GM12878 (cell line): Measurements from ENCODE around the gene CD53. TPM values are rescaled to one million over a fixed set of nuclear protein-coding genes. Genes with fewer than 3 reads are reported as not detected.

ENCODE experiments used
- ATAC-seq: fragments of 200-7000 bp; cut with Tn5 transposase; 3 replicates; pipeline ENCODE4 v1.9.1; 2020; ENCODE audit warnings: mild to moderate bottlenecking, moderate library complexity
- BruUV-seq: library from RNA; stranded (reverse); fragments of 400-500 nt; replicated peaks from 2 replicates; lab custom pipeline; 2021; lab: Mats Ljungman, UMichigan
- CTCF ChIA-PET: fragments of 300-600 bp; sonication (Branson Sonifier 250); formaldehyde crosslinking; extraction: SDS; loops from one replicate; lab custom pipeline; 2021; ENCODE audit warnings: inconsistent platforms; lab: Yijun Ruan, JAX
- POLR2A ChIA-PET: fragments of 350-600 bp; formaldehyde crosslinking; extraction: SDS; loops from one replicate; lab custom pipeline; 2021; ENCODE audit warnings: inconsistent platforms; lab: Charles Lee
- RAD21 ChIA-PET: fragments of 300-600 bp; sonication (Branson Sonifier 250); formaldehyde crosslinking; loops from one replicate; lab custom pipeline; 2023; ENCODE audit warnings: antibody characterized with exemption; ENCODE audit not compliant: unreplicated experiment; lab: Charles Lee
- SMC1A ChIA-PET: fragments of 300-600 bp; sonication (Branson Sonifier 250); formaldehyde crosslinking; loops from one replicate; lab custom pipeline; 2023; ENCODE audit not compliant: unreplicated experiment, uncharacterized antibody; lab: Charles Lee
- DNase-seq: peaks from one replicate; pipeline ENCODE4 v3.0.0-alpha.2; 2011; ENCODE audit warnings: low read depth, low spot score
- FAIRE-seq: peaks from 3 replicates; lab custom pipeline; 2011; peaks lifted over from hg19 to GRCh38; lab: Jason Lieb, UNC
- H2AFZ ChIP-seq: 2 replicates; pipeline ENCODE4 v1.6.0; 2011; ENCODE audit warnings: low read depth, low read length, control low read depth; ENCODE audit not compliant: control insufficient read depth
- H3K27ac ChIP-seq: 2 replicates; pipeline ENCODE4 v1.5.1; 2011; ENCODE audit warnings: control low read depth; ENCODE audit not compliant: control insufficient read depth, insufficient read depth
- H3K27me3 ChIP-seq, 2 experiments: replicated peaks in 1 of 2; 2 replicates each; pipeline versions ENCODE4 v1.6.0 to v1.6.1; 2011; ENCODE audit warnings: low read length in 1 of 2; ENCODE audit not compliant: control insufficient read depth in 2 of 2, insufficient read depth in 2 of 2
- H3K36me3 ChIP-seq, 2 experiments: 2 replicates each; pipeline ENCODE4 v1.5.1; 2011; ENCODE audit warnings: low read length in 1 of 2; ENCODE audit not compliant: control insufficient read depth in 2 of 2, insufficient read depth in 2 of 2
- H3K4me1 ChIP-seq: 2 replicates; pipeline ENCODE4 v1.6.1; 2011; ENCODE audit warnings: mild to moderate bottlenecking, low read length, moderate library complexity, mixed read lengths; ENCODE audit not compliant: control insufficient read depth, insufficient read depth
- H3K4me2 ChIP-seq: 2 replicates; pipeline ENCODE4 v1.6.0; 2011; ENCODE audit warnings: control low read depth; ENCODE audit not compliant: control insufficient read depth, insufficient read depth
- H3K4me3 ChIP-seq: fragments of 200-600 bp; sonication (generic); 2 replicates; pipeline ENCODE4 v1.5.1; 2016
- H3K79me2 ChIP-seq: 2 replicates; pipeline ENCODE4 v1.6.0; 2011; ENCODE audit warnings: low read length; ENCODE audit not compliant: control insufficient read depth, insufficient read depth
- H3K9ac ChIP-seq: 2 replicates; pipeline ENCODE4 v1.8.0; 2011; ENCODE audit warnings: low read length, control low read depth, mixed read lengths; ENCODE audit not compliant: control insufficient read depth, insufficient read depth
- H3K9me3 ChIP-seq: replicated peaks from 3 replicates; pipeline ENCODE4 v1.5.1; 2011; ENCODE audit warnings: mild to moderate bottlenecking, low read length; ENCODE audit not compliant: control insufficient read depth, insufficient read depth
- H4K20me1 ChIP-seq: 2 replicates; pipeline ENCODE4 v1.6.0; 2011; ENCODE audit not compliant: control insufficient read depth, insufficient read depth
- ESRRA ChIP-seq: IDR thresholded peaks from 2 replicates; pipeline ENCODE4 v1.6.1; 2012; ENCODE audit warnings: mild to moderate bottlenecking, low read length, improper control_type of control experiment
- HDAC6 ChIP-seq: fragments of 200-600 bp; sonication (generic); IDR thresholded peaks from one replicate; pipeline ENCODE4 v1.8.0; 2017; ENCODE audit warnings: antibody characterized with exemption; ENCODE audit not compliant: unreplicated experiment
- IKZF2 ChIP-seq, 2 experiments: fragments of 450-650 bp; IDR thresholded peaks; 2 replicates each; pipeline ENCODE4 v1.6.1; 2017; ENCODE audit warnings: mild to moderate bottlenecking in 2 of 2, moderate library complexity in 2 of 2
- KDM1A ChIP-seq: fragments of 200-600 bp; sonication (generic); IDR thresholded peaks from 2 replicates; pipeline ENCODE4 v1.6.1; 2016; ENCODE audit warnings: borderline replicate concordance
- MTA3 ChIP-seq: IDR thresholded peaks from 2 replicates; pipeline ENCODE4 v1.6.1; 2012; ENCODE audit warnings: low read length, inconsistent platforms, borderline replicate concordance
- PML ChIP-seq: IDR thresholded peaks from 2 replicates; pipeline ENCODE4 v1.6.1; 2012; ENCODE audit warnings: low read length, inconsistent platforms
- POLR2A ChIP-seq: IDR thresholded peaks from 2 replicates; pipeline ENCODE4 v1.6.1; 2011; ENCODE audit warnings: low read depth, mild to moderate bottlenecking, low read length
- SUZ12 ChIP-seq: fragments of 200-600 bp; sonication (generic); IDR thresholded peaks from one replicate; pipeline ENCODE4 v1.6.1; 2018; ENCODE audit warnings: antibody characterized with exemption, mild to moderate bottlenecking; ENCODE audit not compliant: unreplicated experiment
- TCF3 ChIP-seq: IDR thresholded peaks from 2 replicates; pipeline ENCODE4 v1.6.1; 2012; ENCODE audit warnings: low read depth, mild to moderate bottlenecking, low read length, borderline replicate concordance; ENCODE audit not compliant: insufficient read depth
- WGBS: methylation state at CpG from one replicate; pipeline ENCODE4 v1.1.6; 2016; ENCODE audit warnings: low lambda C conversion rate; ENCODE audit not compliant: insufficient replicate concordance, insufficient coverage; ENCODE audit errors: missing lambda C conversion rate; 5-methylcytosine and 5-hydroxymethylcytosine counted together
- in situ Hi-C: fragments of 300-500 bp; cut with MboI; formaldehyde crosslinking; loops from 9 replicates; pipeline ENCODE4 v1.14.3; 2018; ENCODE audit warnings: mixed read lengths
- intact Hi-C: fragments of 100-400 bp; cut with micrococcal nuclease; formaldehyde crosslinking; loops from one replicate; pipeline ENCODE4 v1.14.2; 2022; ENCODE audit not compliant: unreplicated experiment
- polyA plus RNA-seq, 11 experiments: library from polyadenylated mRNA; depleted of rRNA in 4 of 11; unstranded in 6 of 11; stranded (reverse) in 5 of 11; fragments of >200 nt; fragmentation: Nextera tagmentation in 4 of 11; fragmentation: Illumina TruSeq in 1 of 11; extraction: Ambion mirVana in 4 of 11; extraction: Trizol in 1 of 11; gene quantifications; 1 replicate in 1 of 11; 2 replicates in 10 of 11; pipeline versions ENCODE4 v1.2.1 to v1.2.3, GENCODE V29; 2011 to 2016; ENCODE audit warnings: inconsistent platforms in 2 of 11, missing spikeins in 2 of 11, low read depth in 1 of 11
- total RNA-seq, 4 experiments: library from RNA; depleted of rRNA in 3 of 4; stranded (reverse); fragments of >200 nt in 3 of 4; fragmentation: Illumina TruSeq in 1 of 4; extraction: Trizol in 1 of 4; gene quantifications; 2 replicates each; pipeline versions ENCODE4 v1.2.1 to v1.2.3, GENCODE V29; 2013 to 2021
- TF ChIP-seq, protein P1 (sequence below): fragments of 450-650 bp; IDR thresholded peaks from 2 replicates; pipeline ENCODE4 v1.6.1; 2017; ENCODE audit warnings: mild to moderate bottlenecking, moderate library complexity
- TF ChIP-seq, protein P2 (sequence below): fragments of 450-650 bp; formaldehyde crosslinking; IDR thresholded peaks from 2 replicates; pipeline ENCODE4 v1.5.0; 2022; ENCODE audit warnings: mild to moderate bottlenecking, missing genetic modification characterization
- TF ChIP-seq, protein P3 (sequence below), 3 experiments: IDR thresholded peaks in 2 of 3; conservative IDR thresholded peaks in 1 of 3; 2 replicates each; pipeline ENCODE4 v1.5.1; 2011; ENCODE audit warnings: low read depth in 3 of 3, low read length in 3 of 3, mild to moderate bottlenecking in 3 of 3, control low read depth in 2 of 3, moderate library complexity in 2 of 3, inconsistent platforms in 1 of 3, mixed read lengths in 1 of 3; ENCODE audit not compliant: control insufficient read depth in 2 of 3, insufficient read depth in 1 of 3; ENCODE audit errors: extremely low read depth in 1 of 3

CD53 gene
- total and polyA plus RNA-seq, 10 of the 15 experiments (the other 5 are each of a cell fraction or from before 2014, with no cell fraction given), result 350 to 1,389 (median 538) TPM

DNA sequence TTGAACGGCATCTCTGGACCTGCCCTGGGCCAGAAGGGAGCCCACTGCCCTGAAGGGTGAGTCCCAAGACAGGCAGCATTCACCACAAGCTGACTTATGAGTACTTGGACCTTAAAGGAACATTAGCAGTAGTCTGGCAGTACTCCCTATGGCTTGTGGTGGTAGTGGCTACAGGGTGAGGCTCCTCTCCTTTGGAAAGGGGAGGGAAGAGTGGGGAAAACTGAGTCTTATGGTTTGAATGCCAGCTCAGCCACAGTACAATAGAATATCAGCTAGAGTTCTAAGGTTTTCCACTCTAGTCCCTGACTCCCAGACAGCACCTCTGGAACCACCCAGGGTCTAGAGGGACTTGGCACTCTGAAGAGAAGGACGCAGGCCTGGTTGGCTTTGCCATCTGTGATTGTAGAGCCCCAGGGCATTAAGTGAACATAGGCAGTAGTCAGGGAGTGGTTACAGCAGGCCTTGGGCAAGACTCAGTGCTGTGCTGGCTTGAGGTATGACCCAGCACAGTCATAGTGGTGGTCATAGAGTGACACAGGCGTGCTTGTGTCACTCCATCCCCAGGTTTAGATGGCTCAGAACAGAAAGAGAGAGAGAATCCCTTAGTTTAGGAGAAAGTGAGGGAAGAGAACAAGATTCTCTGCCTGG lies 31.0 kb downstream of the CD53 start:
- FAIRE-seq (no peak), DNase-seq (no peak), ATAC-seq (peak; percentile 39)
- BruUV-seq, result no TSS peak
- no peaks in the 10 kb centered on the region; the same call in 1 of the 2 replicates for H4K20me1 ChIP-seq
- H3K27ac ChIP-seq, result no peak overlapping the region
- H3K9me3 ChIP-seq, result no peaks in the 10 kb centered on the region
- intact Hi-C loops, result no loop called here
- H3K27me3 ChIP-seq, result no peaks in the 10 kb centered on the region
- 100% methylated on average over 3 of the region's 3 CpGs for WGBS
- H3K4me3 ChIP-seq, result no peak overlapping the region
- H3K4me1 ChIP-seq, result no peaks in the 10 kb centered on the region
- H3K79me2 ChIP-seq, result no peaks in the 10 kb centered on the region
- SMC1A ChIA-PET, result no interaction called here
- no peak overlapping the region for H3K4me2 ChIP-seq
- RAD21 ChIA-PET, result no interaction called here
- H3K36me3 ChIP-seq, result peaks cover 6% of the 10 kb centered on the region in 2 experiments
- H2AFZ ChIP-seq, result no peak overlapping the region
- POLR2A ChIA-PET, result interaction anchor here (1.7 kb wide), 1 partner anchor 15 kb away, joined by 5 read pairs; no protein-coding TSS in a partner anchor
- in situ Hi-C loops, result no loop called here
- CTCF ChIA-PET, result no interaction called here
- no peak overlapping the region for H3K9ac ChIP-seq
- TF ChIP-seq IKZF2 (IDR thresholded peaks at IDR 0.05), result no peak
- peak; percentile 64; the same call in 1 of the 2 replicates for TF ChIP-seq MTA3
- TF ChIP-seq HDAC6, result no peak
- TF ChIP-seq, protein P1, sequence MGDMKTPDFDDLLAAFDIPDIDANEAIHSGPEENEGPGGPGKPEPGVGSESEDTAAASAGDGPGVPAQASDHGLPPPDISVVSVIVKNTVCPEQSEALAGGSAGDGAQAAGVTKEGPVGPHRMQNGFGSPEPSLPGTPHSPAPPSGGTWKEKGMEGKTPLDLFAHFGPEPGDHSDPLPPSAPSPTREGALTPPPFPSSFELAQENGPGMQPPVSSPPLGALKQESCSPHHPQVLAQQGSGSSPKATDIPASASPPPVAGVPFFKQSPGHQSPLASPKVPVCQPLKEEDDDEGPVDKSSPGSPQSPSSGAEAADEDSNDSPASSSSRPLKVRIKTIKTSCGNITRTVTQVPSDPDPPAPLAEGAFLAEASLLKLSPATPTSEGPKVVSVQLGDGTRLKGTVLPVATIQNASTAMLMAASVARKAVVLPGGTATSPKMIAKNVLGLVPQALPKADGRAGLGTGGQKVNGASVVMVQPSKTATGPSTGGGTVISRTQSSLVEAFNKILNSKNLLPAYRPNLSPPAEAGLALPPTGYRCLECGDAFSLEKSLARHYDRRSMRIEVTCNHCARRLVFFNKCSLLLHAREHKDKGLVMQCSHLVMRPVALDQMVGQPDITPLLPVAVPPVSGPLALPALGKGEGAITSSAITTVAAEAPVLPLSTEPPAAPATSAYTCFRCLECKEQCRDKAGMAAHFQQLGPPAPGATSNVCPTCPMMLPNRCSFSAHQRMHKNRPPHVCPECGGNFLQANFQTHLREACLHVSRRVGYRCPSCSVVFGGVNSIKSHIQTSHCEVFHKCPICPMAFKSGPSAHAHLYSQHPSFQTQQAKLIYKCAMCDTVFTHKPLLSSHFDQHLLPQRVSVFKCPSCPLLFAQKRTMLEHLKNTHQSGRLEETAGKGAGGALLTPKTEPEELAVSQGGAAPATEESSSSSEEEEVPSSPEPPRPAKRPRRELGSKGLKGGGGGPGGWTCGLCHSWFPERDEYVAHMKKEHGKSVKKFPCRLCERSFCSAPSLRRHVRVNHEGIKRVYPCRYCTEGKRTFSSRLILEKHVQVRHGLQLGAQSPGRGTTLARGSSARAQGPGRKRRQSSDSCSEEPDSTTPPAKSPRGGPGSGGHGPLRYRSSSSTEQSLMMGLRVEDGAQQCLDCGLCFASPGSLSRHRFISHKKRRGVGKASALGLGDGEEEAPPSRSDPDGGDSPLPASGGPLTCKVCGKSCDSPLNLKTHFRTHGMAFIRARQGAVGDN, result no peak
- TF ChIP-seq, protein P2, sequence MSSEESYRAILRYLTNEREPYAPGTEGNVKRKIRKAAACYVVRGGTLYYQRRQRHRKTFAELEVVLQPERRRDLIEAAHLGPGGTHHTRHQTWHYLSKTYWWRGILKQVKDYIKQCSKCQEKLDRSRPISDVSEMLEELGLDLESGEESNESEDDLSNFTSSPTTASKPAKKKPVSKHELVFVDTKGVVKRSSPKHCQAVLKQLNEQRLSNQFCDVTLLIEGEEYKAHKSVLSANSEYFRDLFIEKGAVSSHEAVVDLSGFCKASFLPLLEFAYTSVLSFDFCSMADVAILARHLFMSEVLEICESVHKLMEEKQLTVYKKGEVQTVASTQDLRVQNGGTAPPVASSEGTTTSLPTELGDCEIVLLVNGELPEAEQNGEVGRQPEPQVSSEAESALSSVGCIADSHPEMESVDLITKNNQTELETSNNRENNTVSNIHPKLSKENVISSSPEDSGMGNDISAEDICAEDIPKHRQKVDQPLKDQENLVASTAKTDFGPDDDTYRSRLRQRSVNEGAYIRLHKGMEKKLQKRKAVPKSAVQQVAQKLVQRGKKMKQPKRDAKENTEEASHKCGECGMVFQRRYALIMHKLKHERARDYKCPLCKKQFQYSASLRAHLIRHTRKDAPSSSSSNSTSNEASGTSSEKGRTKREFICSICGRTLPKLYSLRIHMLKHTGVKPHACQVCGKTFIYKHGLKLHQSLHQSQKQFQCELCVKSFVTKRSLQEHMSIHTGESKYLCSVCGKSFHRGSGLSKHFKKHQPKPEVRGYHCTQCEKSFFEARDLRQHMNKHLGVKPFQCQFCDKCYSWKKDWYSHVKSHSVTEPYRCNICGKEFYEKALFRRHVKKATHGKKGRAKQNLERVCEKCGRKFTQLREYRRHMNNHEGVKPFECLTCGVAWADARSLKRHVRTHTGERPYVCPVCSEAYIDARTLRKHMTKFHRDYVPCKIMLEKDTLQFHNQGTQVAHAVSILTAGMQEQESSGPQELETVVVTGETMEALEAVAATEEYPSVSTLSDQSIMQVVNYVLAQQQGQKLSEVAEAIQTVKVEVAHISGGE (CRISPR knock-in tag), result no peak
- TF ChIP-seq PML, result peak; percentile 52; the same call in 1 of the 2 replicates
- peak; percentile 71 for TF ChIP-seq POLR2A
- no peak for TF ChIP-seq SUZ12
- no peak for TF ChIP-seq KDM1A
- no peak for TF ChIP-seq TCF3
- TF ChIP-seq, protein P3, sequence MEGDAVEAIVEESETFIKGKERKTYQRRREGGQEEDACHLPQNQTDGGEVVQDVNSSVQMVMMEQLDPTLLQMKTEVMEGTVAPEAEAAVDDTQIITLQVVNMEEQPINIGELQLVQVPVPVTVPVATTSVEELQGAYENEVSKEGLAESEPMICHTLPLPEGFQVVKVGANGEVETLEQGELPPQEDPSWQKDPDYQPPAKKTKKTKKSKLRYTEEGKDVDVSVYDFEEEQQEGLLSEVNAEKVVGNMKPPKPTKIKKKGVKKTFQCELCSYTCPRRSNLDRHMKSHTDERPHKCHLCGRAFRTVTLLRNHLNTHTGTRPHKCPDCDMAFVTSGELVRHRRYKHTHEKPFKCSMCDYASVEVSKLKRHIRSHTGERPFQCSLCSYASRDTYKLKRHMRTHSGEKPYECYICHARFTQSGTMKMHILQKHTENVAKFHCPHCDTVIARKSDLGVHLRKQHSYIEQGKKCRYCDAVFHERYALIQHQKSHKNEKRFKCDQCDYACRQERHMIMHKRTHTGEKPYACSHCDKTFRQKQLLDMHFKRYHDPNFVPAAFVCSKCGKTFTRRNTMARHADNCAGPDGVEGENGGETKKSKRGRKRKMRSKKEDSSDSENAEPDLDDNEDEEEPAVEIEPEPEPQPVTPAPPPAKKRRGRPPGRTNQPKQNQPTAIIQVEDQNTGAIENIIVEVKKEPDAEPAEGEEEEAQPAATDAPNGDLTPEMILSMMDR (IDR thresholded peaks at IDR 0.05 in 2 of 3, conservative IDR thresholded peaks at IDR 0.05 in 1 of 3; ENCODE audit: control insufficient read depth in 2 of 3, extremely low read depth in 1 of 3, insufficient read depth in 1 of 3, low read depth in 3 of 3, low read length in 3 of 3), result no peak
- TF ChIP-seq ESRRA, result no peak
